Fibroblast of lung (primary cell): ENCODE data around the gene ERLIN1. TPM values are rescaled to one million over a fixed set of nuclear protein-coding genes. Genes with fewer than 3 reads are reported as not detected.

ENCODE experiments used
- DNase-seq, 2 donors: peaks; one replicate each; pipeline versions ENCODE4 v3.0.0 to v3.0.0-alpha.2; 2010; ENCODE audit warnings: low read depth in 2 of 2
- H2AFZ ChIP-seq: 2 replicates; pipeline ENCODE4 v1.5.1; 2012; ENCODE audit warnings: low read length, control low read depth, inconsistent platforms
- H3K27ac ChIP-seq: 2 replicates; pipeline ENCODE4 v1.5.1; 2011; ENCODE audit warnings: low read length, control low read depth; ENCODE audit not compliant: insufficient read depth
- H3K27me3 ChIP-seq: 2 replicates; pipeline ENCODE4 v1.5.1; 2011; ENCODE audit warnings: mild to moderate bottlenecking, low read length; ENCODE audit not compliant: control insufficient read depth, insufficient read depth
- H3K36me3 ChIP-seq: 2 replicates; pipeline ENCODE4 v1.5.1; 2011; ENCODE audit warnings: low read length; ENCODE audit not compliant: control insufficient read depth, insufficient read depth
- H3K4me1 ChIP-seq: 2 replicates; pipeline ENCODE4 v1.5.1; 2011; ENCODE audit warnings: low read length; ENCODE audit not compliant: control insufficient read depth, insufficient read depth; ENCODE audit errors: extremely low read depth
- H3K4me2 ChIP-seq: 2 replicates; pipeline ENCODE4 v1.5.1; 2011; ENCODE audit warnings: low read length, control low read depth; ENCODE audit not compliant: insufficient read depth; ENCODE audit errors: extremely low read depth
- H3K4me3 ChIP-seq, 4 experiments: fragments of 200-600 bp in 1 of 4; sonication (generic) in 1 of 4; replicated peaks in 1 of 4; 2 replicates each; pipeline ENCODE4 v1.5.1; 2011 to 2016; ENCODE audit warnings: low read length in 4 of 4, low read depth in 3 of 4, mild to moderate bottlenecking in 3 of 4, control low read depth in 2 of 4, inconsistent platforms in 1 of 4, mixed read lengths in 1 of 4; ENCODE audit not compliant: insufficient read depth in 1 of 4; ENCODE audit errors: control extremely low read depth in 1 of 4
- H3K79me2 ChIP-seq: 2 replicates; pipeline ENCODE4 v1.5.1; 2012; ENCODE audit warnings: mild to moderate bottlenecking, low read length, inconsistent platforms; ENCODE audit not compliant: control insufficient read depth, insufficient read depth
- H3K9ac ChIP-seq: 2 replicates; pipeline ENCODE4 v1.5.1; 2011; ENCODE audit warnings: mild to moderate bottlenecking, low read length, control low read depth; ENCODE audit not compliant: insufficient read depth
- H3K9me3 ChIP-seq: 2 replicates; pipeline ENCODE4 v1.5.1; 2012; ENCODE audit warnings: low read depth, low read length; ENCODE audit not compliant: control insufficient read depth, insufficient read depth
- H4K20me1 ChIP-seq: 2 replicates; pipeline ENCODE4 v1.5.1; 2011; ENCODE audit warnings: low read length; ENCODE audit not compliant: control insufficient read depth, insufficient read depth; ENCODE audit errors: extremely low read depth
- CTCF ChIP-seq, 2 donors: IDR thresholded peaks in 1 of 2; conservative IDR thresholded peaks in 1 of 2; 1 replicate in 1 of 2; 2 replicates in 1 of 2; pipeline ENCODE4 v1.5.1; 2011 to 2012; ENCODE audit warnings: low read length in 2 of 2, control low read depth in 1 of 2, inconsistent platforms in 1 of 2, low read depth in 1 of 2, mild to moderate bottlenecking in 1 of 2
- EZH2 ChIP-seq: IDR thresholded peaks from 2 replicates; pipeline ENCODE4 v1.5.1; 2012; ENCODE audit warnings: low read length, control low read depth, mild to moderate bottlenecking; ENCODE audit errors: missing control alignments
- polyA plus RNA-seq, 2 donors: library from polyadenylated mRNA; depleted of rRNA in 1 of 2; stranded (reverse) in 1 of 2; unstranded in 1 of 2; fragments of >200 nt; gene quantifications; 2 replicates each; pipeline ENCODE4 v1.2.1, GENCODE V29; 2011 to 2012; ENCODE audit warnings: missing spikeins in 1 of 2
- total RNA-seq: library from RNA; depleted of rRNA; stranded (reverse); fragments of >200 nt; gene quantifications from 2 replicates; pipeline ENCODE4 v1.2.1, GENCODE V29; 2014

ERLIN1 gene
- total and polyA plus RNA-seq, 2 donors (not counting 1 experiment from before 2014, with no cell fraction given), result 52.8 to 74.7 TPM

- Histone ChIP-seq H3K4me2 (no peak overlapping the region), H3K9me3 (no peaks in the 10 kb centered on the region), H3K79me2 (no peaks in the 10 kb centered on the region), H3K4me1 (no peaks in the 10 kb centered on the region), H3K27ac (no peak overlapping the region), H4K20me1 (no peaks in the 10 kb centered on the region), H3K4me3 (no peak overlapping the region), H3K9ac (no peak overlapping the region), H3K27me3 (no peaks in the 10 kb centered on the region), H3K36me3 (no peaks in the 10 kb centered on the region), H2AFZ (no peak overlapping the region)
- no peak for DNase-seq
- TF ChIP-seq CTCF (conservative IDR thresholded peaks at IDR 0.05 in 1 of 2, IDR thresholded peaks at IDR 0.05 in 1 of 2; ENCODE audit: low read depth in 1 of 2, low read length in 2 of 2) (no peak), EZH2 (no peak)
Measured at GRCh38 chr10:100122780-100123179, 63.0 kb downstream of the ERLIN1 start.

- H3K36me3 ChIP-seq, result no peaks in the 10 kb centered on the region
- no peaks in the 10 kb centered on the region for H3K27me3 ChIP-seq
- H3K27ac ChIP-seq, result no peak overlapping the region
- no peaks in the 10 kb centered on the region for H3K79me2 ChIP-seq
- TF ChIP-seq EZH2 (no peak), CTCF (conservative IDR thresholded peaks at IDR 0.05 in 1 of 2, IDR thresholded peaks at IDR 0.05 in 1 of 2; ENCODE audit: low read depth in 1 of 2, low read length in 2 of 2) (no peak)
- H3K4me3 ChIP-seq, result no peak overlapping the region
- H3K4me1 ChIP-seq, result no peaks in the 10 kb centered on the region
- H2AFZ ChIP-seq, result no peak overlapping the region
- H3K9ac ChIP-seq, result no peak overlapping the region
- H4K20me1 ChIP-seq, result no peaks in the 10 kb centered on the region
- no peaks in the 10 kb centered on the region for H3K9me3 ChIP-seq
- no peak overlapping the region for H3K4me2 ChIP-seq
- no peak for DNase-seq
Measured at GRCh38 chr10:100120550-100120949, 65.3 kb downstream of the ERLIN1 start.

GRCh38 chr10:100119726-100120125 lies 66.1 kb downstream of the ERLIN1 start:
- no peak for DNase-seq
- TF ChIP-seq EZH2, result no peak
- no peak for TF ChIP-seq CTCF (conservative IDR thresholded peaks at IDR 0.05 in 1 of 2, IDR thresholded peaks at IDR 0.05 in 1 of 2; ENCODE audit: low read depth in 1 of 2, low read length in 2 of 2)
- H4K20me1 ChIP-seq, result no peaks in the 10 kb centered on the region
- H3K9ac ChIP-seq, result no peak overlapping the region
- H3K36me3 ChIP-seq, result no peaks in the 10 kb centered on the region
- H3K9me3 ChIP-seq, result no peaks in the 10 kb centered on the region
- no peak overlapping the region for H3K4me2 ChIP-seq
- H2AFZ ChIP-seq, result no peak overlapping the region
- H3K79me2 ChIP-seq, result no peaks in the 10 kb centered on the region
- no peak overlapping the region for H3K4me3 ChIP-seq
- no peaks in the 10 kb centered on the region for H3K4me1 ChIP-seq
- H3K27me3 ChIP-seq, result no peaks in the 10 kb centered on the region
- no peak overlapping the region for H3K27ac ChIP-seq
